Pons (tissue), 1 donor: ENCODE results near the gene MYOM1.

Source experiments
- DNase-seq: peaks from one replicate; pipeline ENCODE4 v3.0.0-alpha.2; 2016; ENCODE audit warnings: low spot score

The MYOM1 gene

DNA sequence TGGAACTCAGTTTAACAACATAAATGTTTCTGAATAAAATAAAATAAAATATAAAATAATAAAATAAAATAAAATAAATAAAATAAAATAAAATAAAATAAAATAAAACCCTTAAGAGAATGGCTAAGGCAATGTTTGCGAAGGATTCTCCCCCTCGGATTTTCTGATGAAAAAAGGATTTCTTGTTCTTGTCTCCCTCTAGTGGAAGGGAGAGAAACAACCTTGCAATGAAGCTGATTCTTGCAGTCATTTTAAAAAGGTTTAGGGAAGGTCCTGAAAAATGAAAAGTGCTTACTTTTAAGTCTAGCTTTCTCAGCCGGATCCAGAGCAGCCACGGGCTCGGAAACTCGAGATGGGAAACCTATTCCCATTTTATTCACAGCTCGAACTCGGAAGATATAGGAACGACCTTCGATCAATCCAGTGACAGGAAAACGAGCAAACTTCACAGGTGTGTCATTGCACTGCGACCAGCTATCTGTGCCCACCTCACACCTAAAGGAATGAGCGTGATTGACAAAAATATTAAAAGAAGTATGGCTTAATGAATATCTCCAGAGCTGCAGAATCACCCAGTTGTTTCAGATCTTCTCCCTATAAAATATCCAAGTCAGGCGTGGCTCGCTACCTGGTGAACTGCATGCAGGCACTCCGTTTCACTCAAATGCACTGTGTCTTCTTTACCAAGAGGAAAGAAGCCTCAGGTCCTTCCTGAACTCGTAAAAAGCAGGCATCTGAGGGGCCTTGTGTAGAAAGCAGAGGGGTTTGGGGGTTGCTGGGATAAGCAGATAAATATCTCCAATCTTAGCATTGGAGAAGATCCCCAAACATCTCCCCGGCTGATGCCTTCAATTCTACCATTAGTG lies 68.1 kb downstream of the MYOM1 start:
- peak; percentile 54 for DNase-seq

DNA sequence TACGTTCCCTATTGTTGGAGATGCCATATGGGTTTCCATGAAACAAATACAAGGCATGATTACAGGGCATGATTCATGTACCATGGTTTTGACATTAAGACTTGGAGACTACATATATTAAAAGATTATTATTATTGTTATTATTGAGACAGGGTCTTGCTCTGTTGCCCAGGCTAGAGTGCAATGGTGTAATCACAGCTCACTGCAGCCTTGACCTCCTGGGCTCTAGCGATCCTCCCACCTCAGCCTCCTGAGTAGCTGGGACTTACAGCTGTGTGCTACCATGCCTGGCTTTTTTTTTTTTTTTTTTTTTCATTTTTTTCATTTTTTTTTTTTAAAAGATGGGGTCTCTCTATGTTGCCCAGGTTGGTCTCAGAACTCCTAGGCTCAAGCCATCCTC lies 69.1 kb downstream of the MYOM1 start:
- no peak for DNase-seq

DNA sequence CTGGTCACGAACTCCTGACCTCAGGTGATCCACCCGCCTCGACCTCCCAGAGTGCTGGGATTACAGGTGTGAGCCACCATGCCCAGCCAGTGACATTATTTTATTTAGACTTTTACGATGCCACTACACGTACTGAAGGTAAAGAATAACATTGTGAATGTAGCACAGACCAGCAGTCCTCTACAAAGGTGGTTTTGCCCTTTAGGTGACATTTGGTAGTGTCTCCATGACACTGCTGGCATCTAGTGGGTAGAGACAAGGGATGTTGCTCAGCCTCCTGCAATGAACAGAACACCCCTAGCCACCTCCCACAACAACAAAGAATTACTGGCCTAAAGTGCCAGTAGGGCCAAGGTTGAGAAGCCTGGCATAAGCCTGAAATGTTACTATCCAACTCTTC lies 69.5 kb downstream of the MYOM1 start:
- no peak for DNase-seq

DNA sequence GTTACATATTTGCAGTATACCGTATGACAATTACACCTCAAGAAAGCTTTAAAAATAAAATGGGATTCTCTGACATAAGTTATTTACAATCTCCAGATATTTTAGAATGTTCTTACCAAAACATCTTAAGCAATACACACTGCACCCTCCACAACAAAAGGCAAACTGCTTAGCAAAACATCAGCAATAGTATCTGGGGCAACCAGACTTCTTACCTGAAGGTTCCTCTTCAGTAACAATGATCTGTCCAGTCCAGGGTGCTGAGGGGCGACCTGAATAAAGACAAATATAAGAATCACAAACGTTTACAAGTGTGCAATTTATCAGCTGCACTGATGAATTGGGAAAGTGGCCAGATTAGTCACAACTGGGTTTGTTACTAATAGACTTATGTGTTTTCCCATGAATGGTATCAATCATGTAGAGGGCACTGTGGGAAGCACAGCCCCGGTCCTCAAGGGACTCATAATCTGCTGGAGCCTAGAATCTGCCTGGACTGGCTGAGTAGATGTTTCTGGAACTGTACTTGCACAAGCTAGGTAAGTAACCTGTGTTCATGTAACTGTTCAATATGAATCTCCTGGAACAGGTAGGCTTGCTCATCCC lies 70.7 kb downstream of the MYOM1 start:
- no peak for DNase-seq

- DNase-seq: no peak
Measured at GRCh38 chr18:3147935-3148554, 71.7 kb downstream of the MYOM1 start.

GRCh38 chr18:3140986-3141639 lies 78.7 kb downstream of the MYOM1 start:
- no peak for DNase-seq

DNA sequence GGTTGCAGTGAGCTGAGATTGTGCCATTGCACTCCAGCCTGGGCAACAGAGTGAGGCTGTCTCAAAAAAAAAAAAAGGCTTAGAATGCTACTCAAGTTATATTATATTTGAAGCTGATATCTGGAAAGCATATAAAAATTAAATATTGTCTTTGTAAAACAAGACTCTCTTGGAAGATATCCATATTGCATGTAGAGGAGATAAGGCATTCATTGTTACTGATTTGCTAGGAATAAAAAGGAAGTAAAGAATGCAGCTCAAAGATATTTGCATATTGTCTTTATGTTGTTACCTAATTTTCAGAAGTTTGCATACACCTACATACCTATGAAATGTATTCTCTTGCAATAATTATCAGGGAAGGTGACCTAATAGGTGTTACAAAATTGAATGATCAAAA lies 79.4 kb downstream of the MYOM1 start:
- DNase-seq: no peak

DNA sequence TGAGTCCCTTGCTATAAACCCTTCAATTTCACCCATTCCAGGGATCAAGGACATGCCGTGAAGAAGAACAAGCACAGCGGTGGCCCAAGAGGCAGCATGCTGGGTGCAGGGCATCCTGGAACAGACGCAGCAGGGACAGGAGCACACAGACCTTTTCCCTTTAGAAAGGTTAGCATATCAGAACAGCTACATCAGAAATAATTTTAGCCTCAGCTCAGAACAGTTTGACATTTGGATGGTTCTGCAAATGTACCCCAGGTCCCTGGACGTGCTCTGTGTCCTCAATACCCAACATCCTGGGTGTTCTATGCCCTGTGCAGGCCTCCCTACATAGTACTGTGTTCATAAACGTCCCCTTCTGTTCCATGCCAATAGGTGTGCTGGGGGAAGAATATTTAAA lies 80.4 kb downstream of the MYOM1 start:
- no peak for DNase-seq

DNA sequence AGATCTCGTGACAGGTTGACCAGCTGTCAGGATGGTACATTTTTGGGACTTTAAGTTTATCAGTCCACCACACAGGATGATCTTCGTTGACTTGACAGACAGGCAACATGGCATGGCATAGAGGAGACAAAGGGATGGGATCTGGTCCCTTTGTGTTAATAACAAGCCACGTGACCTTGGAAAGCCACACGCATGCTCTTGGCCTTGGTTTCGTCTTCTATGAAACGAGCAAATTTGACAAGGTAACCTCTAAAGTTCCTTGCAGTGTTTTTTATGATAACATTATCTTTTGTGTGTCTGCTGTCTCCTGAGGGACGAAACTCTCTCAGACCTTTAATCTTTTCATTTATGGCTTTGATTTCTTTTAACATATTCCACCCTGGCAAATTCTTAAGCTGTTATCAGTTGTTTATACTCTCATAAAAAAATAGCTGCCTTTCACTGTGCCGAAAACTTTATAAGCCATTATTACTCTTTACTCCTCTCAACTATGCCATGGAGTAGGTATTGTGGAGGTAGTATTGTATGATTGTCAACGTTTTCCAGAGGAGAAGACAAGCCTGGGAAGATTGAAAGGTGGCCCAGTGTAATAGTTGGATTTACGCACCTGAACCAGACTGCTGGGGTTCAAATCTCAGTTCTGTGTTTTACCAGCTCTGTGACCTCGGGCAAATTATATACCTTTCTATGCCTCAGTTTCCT lies 81.3 kb downstream of the MYOM1 start:
- DNase-seq: no peak

GRCh38 chr18:3135536-3135935 lies 84.2 kb downstream of the MYOM1 start:
- peak; percentile 85 for DNase-seq

DNA sequence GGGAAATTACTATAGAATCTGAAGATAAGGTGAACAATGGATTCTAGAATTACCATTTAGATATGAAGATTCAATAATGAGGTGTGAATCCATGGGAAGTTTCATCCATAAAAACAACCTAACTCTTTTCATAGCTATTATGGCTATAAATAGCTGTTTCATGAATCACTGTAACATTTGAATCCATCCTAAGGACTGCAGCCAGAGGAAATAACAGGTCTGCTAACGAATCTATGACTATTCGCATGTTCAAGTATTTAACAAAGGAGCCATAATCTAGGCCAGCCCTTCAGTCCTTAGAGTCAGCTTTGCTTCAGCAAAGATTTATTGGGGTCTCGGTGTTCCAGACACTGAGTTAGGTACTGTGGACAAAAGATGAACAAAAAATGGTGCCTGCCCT lies 87.1 kb downstream of the MYOM1 start:
- no peak for DNase-seq

- DNase-seq: no peak
Measured at GRCh38 chr18:3130344-3130743, 89.4 kb downstream of the MYOM1 start.

GRCh38 chr18:3129053-3129864 lies 90.5 kb downstream of the MYOM1 start:
- peak; percentile 98 for DNase-seq

GRCh38 chr18:3126457-3127097 lies 93.2 kb downstream of the MYOM1 start:
- DNase-seq: no peak

- DNase-seq: no peak
Measured at GRCh38 chr18:3124822-3125221, 94.9 kb downstream of the MYOM1 start.

DNA sequence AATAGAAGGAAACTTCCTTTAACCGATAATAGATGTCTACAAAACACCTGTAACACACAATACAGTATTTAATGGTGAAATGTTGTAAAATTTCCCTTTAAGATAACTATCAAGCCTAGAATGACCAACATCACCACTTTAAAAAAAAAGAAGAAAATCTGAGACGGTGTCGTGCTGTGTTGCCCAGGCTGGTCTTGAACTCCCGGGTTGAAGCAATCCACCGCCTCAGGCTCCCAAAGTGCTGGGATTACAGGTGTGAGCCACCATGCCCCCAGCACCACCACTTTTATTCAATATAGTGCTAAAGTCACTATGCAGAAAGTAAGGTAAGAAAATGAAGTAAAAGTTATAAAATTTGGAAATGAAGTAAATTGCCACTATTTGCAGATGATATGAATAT lies 96.9 kb downstream of the MYOM1 start:
- DNase-seq: no peak

DNA sequence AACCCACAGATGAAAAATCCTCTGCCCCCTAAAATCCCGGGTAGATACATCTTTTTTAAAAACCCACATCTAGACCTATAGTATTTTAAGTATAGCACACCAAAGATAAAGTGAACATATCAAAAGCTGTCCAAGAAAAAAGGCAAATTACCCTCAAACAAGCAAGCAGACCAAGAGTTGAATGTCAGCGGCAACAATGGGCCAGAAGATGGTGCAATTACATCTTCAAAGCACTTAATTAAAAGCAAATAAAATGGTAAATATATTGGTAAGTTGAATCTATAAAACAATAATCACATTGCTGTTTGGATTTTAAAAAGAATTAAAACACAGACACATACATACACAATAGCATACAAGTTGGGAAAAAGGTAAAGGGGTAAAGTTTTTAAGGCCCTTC lies 98.5 kb downstream of the MYOM1 start:
- no peak for DNase-seq

- no peak for DNase-seq
Measured at GRCh38 chr18:3120356-3120755, 99.4 kb downstream of the MYOM1 start.

- no peak for DNase-seq
Measured at GRCh38 chr18:3119401-3120341, 100.1 kb downstream of the MYOM1 start.
